ENCODE results near the gene VWA3A.
"Not testable (repeated sequence)": the region's sequence is repeated elsewhere in the genome, so short reads cannot be mapped to it uniquely, and the experiment has no call there.

DNA sequence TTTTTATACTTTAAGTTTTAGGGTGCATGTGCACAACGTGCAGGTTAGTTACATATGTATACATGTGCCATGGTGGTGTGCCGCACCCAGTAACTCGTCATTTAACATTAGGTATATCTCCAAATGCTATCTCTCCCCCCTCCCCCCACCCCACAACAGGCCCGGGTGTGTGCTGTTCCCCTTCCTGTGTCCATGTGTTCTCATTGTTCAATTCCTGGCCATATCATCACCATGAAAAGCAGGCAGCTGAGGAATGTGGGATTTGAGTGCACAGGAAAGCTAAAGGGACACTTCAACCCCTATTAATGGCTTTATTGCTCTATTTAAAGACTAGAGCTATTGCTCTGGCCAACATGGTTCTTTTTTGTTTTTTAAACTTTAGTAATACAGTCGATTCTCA, 46.5 kb upstream of the VWA3A start:
- TF ChIP-seq, protein P1, sequence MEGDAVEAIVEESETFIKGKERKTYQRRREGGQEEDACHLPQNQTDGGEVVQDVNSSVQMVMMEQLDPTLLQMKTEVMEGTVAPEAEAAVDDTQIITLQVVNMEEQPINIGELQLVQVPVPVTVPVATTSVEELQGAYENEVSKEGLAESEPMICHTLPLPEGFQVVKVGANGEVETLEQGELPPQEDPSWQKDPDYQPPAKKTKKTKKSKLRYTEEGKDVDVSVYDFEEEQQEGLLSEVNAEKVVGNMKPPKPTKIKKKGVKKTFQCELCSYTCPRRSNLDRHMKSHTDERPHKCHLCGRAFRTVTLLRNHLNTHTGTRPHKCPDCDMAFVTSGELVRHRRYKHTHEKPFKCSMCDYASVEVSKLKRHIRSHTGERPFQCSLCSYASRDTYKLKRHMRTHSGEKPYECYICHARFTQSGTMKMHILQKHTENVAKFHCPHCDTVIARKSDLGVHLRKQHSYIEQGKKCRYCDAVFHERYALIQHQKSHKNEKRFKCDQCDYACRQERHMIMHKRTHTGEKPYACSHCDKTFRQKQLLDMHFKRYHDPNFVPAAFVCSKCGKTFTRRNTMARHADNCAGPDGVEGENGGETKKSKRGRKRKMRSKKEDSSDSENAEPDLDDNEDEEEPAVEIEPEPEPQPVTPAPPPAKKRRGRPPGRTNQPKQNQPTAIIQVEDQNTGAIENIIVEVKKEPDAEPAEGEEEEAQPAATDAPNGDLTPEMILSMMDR (conservative IDR thresholded peaks at IDR 0.05; ENCODE audit: low read depth, low read length) = not testable (repeated sequence)
- TF ChIP-seq POLR2A, CHD1, CEBPB, MAFK, BHLHE40 (IDR thresholded peaks at IDR 0.05; ENCODE audit: low read depth, low read length): not testable (repeated sequence)

All from IMR-90 (cell line).